Uterus (tissue), 4 donors: Measurements from ENCODE around the gene ADAMTSL2. TPM values are rescaled to one million over a fixed set of nuclear protein-coding genes. Genes with fewer than 3 reads are reported as not detected.

Source experiments
- DNase-seq, 2 donors: peaks; one replicate each; pipeline ENCODE4 v3.0.0-alpha.2; 2019 to 2020
- H3K27ac ChIP-seq, 2 donors: fragments of 200-600 bp; sonication (generic); 1 replicate in 1 of 2; 2 replicates in 1 of 2; pipeline ENCODE4 v1.5.1; 2016 to 2018
- H3K27me3 ChIP-seq, 2 donors: fragments of 200-600 bp; sonication (generic); one replicate each; pipeline ENCODE4 v1.5.1; 2018 to 2019; ENCODE audit warnings: control low read depth in 1 of 2
- H3K36me3 ChIP-seq, 2 donors: fragments of 200-600 bp; sonication (generic); one replicate each; pipeline ENCODE4 v1.5.1; 2019; ENCODE audit warnings: control low read depth in 1 of 2
- H3K4me1 ChIP-seq, 2 donors: fragments of 200-600 bp; sonication (generic); one replicate each; pipeline ENCODE4 v1.5.1; 2018 to 2019; ENCODE audit warnings: control low read depth in 1 of 2
- H3K4me3 ChIP-seq, 2 donors: fragments of 200-600 bp; sonication (generic); 1 replicate in 1 of 2; 2 replicates in 1 of 2; pipeline ENCODE4 v1.5.1; 2018 to 2019; ENCODE audit warnings: mild to moderate bottlenecking in 1 of 2
- H3K9me3 ChIP-seq, 2 donors: fragments of 200-600 bp; sonication (generic); one replicate each; pipeline ENCODE4 v1.5.1; 2019; ENCODE audit warnings: control low read depth in 1 of 2
- CTCF ChIP-seq, 4 experiments: fragments of 200-600 bp in 2 of 4; fragments of 450-650 bp in 2 of 4; sonication (generic) in 2 of 4; IDR thresholded peaks; one replicate each; pipeline ENCODE4 v1.5.1; 2016 to 2019; ENCODE audit warnings: antibody characterized with exemption in 4 of 4, mild to moderate bottlenecking in 2 of 4, moderate library complexity in 1 of 4
- POLR2A ChIP-seq, 2 donors: fragments of 450-650 bp; IDR thresholded peaks; one replicate each; pipeline ENCODE4 v1.6.1; 2016; ENCODE audit warnings: antibody characterized with exemption in 2 of 2, mild to moderate bottlenecking in 1 of 2, moderate library complexity in 1 of 2
- intact Hi-C: fragments of 100-400 bp; cut with DNase I; formaldehyde crosslinking; loops from one replicate; pipeline ENCODE4 v1.15.1; 2023; ENCODE audit warnings: low total_unique reads
- total RNA-seq, 4 donors: library from RNA; depleted of rRNA in 3 of 4; stranded (reverse); fragments of >200 nt in 3 of 4; gene quantifications; one replicate each; pipeline versions ENCODE4 v1.1.0 to v1.2.4, GENCODE V29; 2014 to 2023
- donor health status: DM: yes; HTN: yes; CAD: no.

Gene ADAMTSL2
- total RNA-seq, 4 donors from 2014 or later: 0.26 to 3.0 (median 2.4) TPM; not detected in 1

- H3K27me3 ChIP-seq: no peaks in the 10 kb centered on the region
- no peak overlapping the region for H3K4me3 ChIP-seq
- intact Hi-C loops: no loop called here
- no peaks in the 10 kb centered on the region for H3K36me3 ChIP-seq
- no peak for TF ChIP-seq POLR2A (IDR thresholded peaks at IDR 0.05)
- no peak for TF ChIP-seq CTCF (IDR thresholded peaks at IDR 0.05)
- no peaks in the 10 kb centered on the region for H3K4me1 ChIP-seq
- no peak overlapping the region for H3K27ac ChIP-seq
- no peak for DNase-seq
- no peaks in the 10 kb centered on the region for H3K9me3 ChIP-seq
Measured at GRCh38 chr9:133577737-133578112, 43.2 kb downstream of the ADAMTSL2 start.

GRCh38 chr9:133578524-133579441 lies 44.3 kb downstream of the ADAMTSL2 start:
- no peak for DNase-seq
- no peak for TF ChIP-seq POLR2A (IDR thresholded peaks at IDR 0.05)
- no peak for TF ChIP-seq CTCF (IDR thresholded peaks at IDR 0.05)
- no peak overlapping the region for H3K27ac ChIP-seq
- intact Hi-C loops: no loop called here
- H3K9me3 ChIP-seq: no peaks in the 10 kb centered on the region
- H3K36me3 ChIP-seq: no peaks in the 10 kb centered on the region
- H3K4me1 ChIP-seq: no peaks in the 10 kb centered on the region
- no peaks in the 10 kb centered on the region for H3K27me3 ChIP-seq
- H3K4me3 ChIP-seq: no peak overlapping the region

GRCh38 chr9:133579601-133580418 lies 45.3 kb downstream of the ADAMTSL2 start:
- Histone ChIP-seq H3K27ac (no peak overlapping the region), H3K36me3 (no peaks in the 10 kb centered on the region), H3K9me3 (no peaks in the 10 kb centered on the region), H3K27me3 (no peaks in the 10 kb centered on the region), H3K4me3 (no peak overlapping the region), H3K4me1 (no peaks in the 10 kb centered on the region)
- DNase-seq: no peak
- intact Hi-C loops: no loop called here
- no peak for TF ChIP-seq CTCF (IDR thresholded peaks at IDR 0.05)
- TF ChIP-seq POLR2A (IDR thresholded peaks at IDR 0.05): no peak

GRCh38 chr9:133580419-133580738 lies 45.9 kb downstream of the ADAMTSL2 start:
- H3K4me1 ChIP-seq: peaks cover 0 to 3% of the 10 kb centered on the region in 2 donors
- no peaks in the 10 kb centered on the region for H3K27me3 ChIP-seq
- no peaks in the 10 kb centered on the region for H3K36me3 ChIP-seq
- H3K4me3 ChIP-seq: no peak overlapping the region
- no peak for DNase-seq
- no peak overlapping the region for H3K27ac ChIP-seq
- TF ChIP-seq POLR2A (IDR thresholded peaks at IDR 0.05) (no peak), CTCF (IDR thresholded peaks at IDR 0.05) (no peak)
- no peaks in the 10 kb centered on the region for H3K9me3 ChIP-seq
- intact Hi-C loops: no loop called here

- Histone ChIP-seq H3K4me1 (peaks cover 0 to 3% of the 10 kb centered on the region in 2 donors), H3K27me3 (no peaks in the 10 kb centered on the region), H3K9me3 (no peaks in the 10 kb centered on the region), H3K27ac (no peak overlapping the region), H3K36me3 (no peaks in the 10 kb centered on the region), H3K4me3 (no peak overlapping the region)
- intact Hi-C loops: no loop called here
- no peak for DNase-seq
- no peak for TF ChIP-seq POLR2A (IDR thresholded peaks at IDR 0.05)
- no peak for TF ChIP-seq CTCF (IDR thresholded peaks at IDR 0.05)
Measured at GRCh38 chr9:133581011-133581410, 46.5 kb downstream of the ADAMTSL2 start.
